T-cell (primary cell): ENCODE results near the gene MAP2K1. TPM values are rescaled to one million over a fixed set of nuclear protein-coding genes. Genes with fewer than 3 reads are reported as not detected.
A peak's percentile ranks its signal among the peaks of the same experiment; 100 is the strongest.

ENCODE experiments used
- ATAC-seq, 4 experiments: fragments of 200-7000 bp in 3 of 4; fragments of 150-1000 bp in 1 of 4; cut with Tn5 transposase; replicated peaks in 1 of 4; 1 replicate in 3 of 4; 2 replicates in 1 of 4; pipeline ENCODE4 v1.10.0; 2021; ENCODE audit warnings: moderate library complexity in 3 of 4, mild to moderate bottlenecking in 2 of 4, moderate number of reproducible peaks in 1 of 4
- CTCF ChIA-PET, 2 donors: fragments of 300-600 bp; sonication (Branson Sonifier 250); formaldehyde crosslinking; loops; one replicate each; lab custom pipeline; 2022; ENCODE audit warnings: antibody characterized with exemption in 2 of 2; lab: Charles Lee
- POLR2A ChIA-PET, 2 donors: fragments of 300-600 bp; sonication (Branson Sonifier 250); formaldehyde crosslinking; loops; one replicate each; lab custom pipeline; 2022; ENCODE audit warnings: antibody characterized with exemption in 2 of 2; lab: Charles Lee
- DNase-seq, 35 experiments: peaks; one replicate each; pipeline versions ENCODE4 v3.0.0 to v3.0.0-alpha.2; 2013 to 2023
- H3K27ac ChIP-seq: one replicate; pipeline ENCODE4 v1.5.1; 2013; ENCODE audit warnings: low read length
- H3K27me3 ChIP-seq, 2 experiments: replicated peaks in 1 of 2; 1 replicate in 1 of 2; 2 replicates in 1 of 2; pipeline versions ENCODE4 v1.6.1 to v1.7.0; 2013; ENCODE audit warnings: low read length in 1 of 2, mixed read lengths in 1 of 2; ENCODE audit not compliant: control insufficient read depth in 2 of 2, insufficient read depth in 2 of 2; ENCODE audit errors: extremely low read depth in 1 of 2
- H3K36me3 ChIP-seq, 2 donors: 1 replicate in 1 of 2; 2 replicates in 1 of 2; pipeline versions ENCODE4 v1.6.1 to v1.7.0; 2013; ENCODE audit warnings: low read length in 1 of 2; ENCODE audit not compliant: control insufficient read depth in 2 of 2, insufficient read depth in 1 of 2; ENCODE audit errors: extremely low read depth in 1 of 2
- H3K4me1 ChIP-seq, 2 experiments: 1 replicate in 1 of 2; 2 replicates in 1 of 2; pipeline versions ENCODE4 v1.6.1 to v1.7.0; 2013; ENCODE audit warnings: low read length in 2 of 2, mixed read lengths in 1 of 2; ENCODE audit not compliant: insufficient read depth in 2 of 2, control insufficient read depth in 1 of 2; ENCODE audit errors: extremely low read depth in 1 of 2
- H3K4me3 ChIP-seq, 2 donors: 1 replicate in 1 of 2; 2 replicates in 1 of 2; pipeline versions ENCODE4 v1.5.1 to v1.7.0; 2013; ENCODE audit warnings: mild to moderate bottlenecking in 2 of 2, low read length in 1 of 2, moderate library complexity in 1 of 2; ENCODE audit not compliant: control insufficient read depth in 1 of 2; ENCODE audit errors: extremely low read depth in 1 of 2
- H3K9me3 ChIP-seq: 2 replicates; pipeline ENCODE4 v1.7.0; 2013
- H3K27ac Mint-ChIP-seq, 2 donors: one replicate each; pipeline ENCODE4 v1.8.0; 2020 to 2021; ENCODE audit warnings: mild to moderate bottlenecking in 2 of 2, mixed read lengths in 2 of 2
- H3K27me3 Mint-ChIP-seq, 2 donors: one replicate each; pipeline ENCODE4 v1.8.0; 2021 to 2022; ENCODE audit warnings: mixed read lengths in 2 of 2
- H3K36me3 Mint-ChIP-seq: one replicate; pipeline ENCODE4 v1.8.0; 2021; ENCODE audit warnings: mixed read lengths
- H3K4me1 Mint-ChIP-seq, 3 donors: one replicate each; pipeline ENCODE4 v1.8.0; 2020 to 2022; ENCODE audit warnings: mixed read lengths in 3 of 3, mild to moderate bottlenecking in 1 of 3
- H3K4me3 Mint-ChIP-seq, 3 donors: one replicate each; pipeline ENCODE4 v1.8.0; 2020 to 2022; ENCODE audit warnings: mild to moderate bottlenecking in 3 of 3, mixed read lengths in 3 of 3, moderate library complexity in 3 of 3
- H3K9me3 Mint-ChIP-seq, 3 donors: one replicate each; pipeline ENCODE4 v1.8.0; 2020 to 2022; ENCODE audit warnings: mixed read lengths in 3 of 3
- WGBS: methylation state at CpG from one replicate; pipeline ENCODE4 v1.1.5; 2013; ENCODE audit warnings: missing lambda C conversion rate; ENCODE audit not compliant: insufficient coverage; 5-methylcytosine and 5-hydroxymethylcytosine counted together
- total RNA-seq, 35 experiments: library from RNA in 6 of 35; stranded (reverse) in 6 of 35; fragments of 120-200 nt in 1 of 35; gene quantifications; one replicate each; pipeline versions ENCODE4 v1.2.1 to v1.2.4 and lab custom pipeline; 2013 to 2026

MAP2K1 gene
- total RNA-seq, 5 donors from 2014 or later (not counting 1 experiment from before 2014, with no cell fraction given) = 38.7 to 62.8 (median 49.4) TPM

- H3K4me3 Mint-ChIP-seq = no peak overlapping the region
- POLR2A ChIA-PET = interaction anchor here (0.6 to 0.7 kb wide), 2 partner anchors 15 to 29 kb away, joined by 3 to 5 read pairs; no protein-coding TSS in a partner anchor
- peaks cover 0 to under 1% (median 0%) of the 10 kb centered on the region in 3 donors for H3K4me1 Mint-ChIP-seq
- no peaks in the 10 kb centered on the region for H3K9me3 ChIP-seq
- no peaks in the 10 kb centered on the region for H3K27me3 ChIP-seq
- H3K27ac Mint-ChIP-seq = peak overlapping the region in 1 of 2 donors; percentile 23
- no peak overlapping the region for H3K27ac ChIP-seq
- CTCF ChIA-PET = no interaction called here
- DNase-seq (no peak), ATAC-seq (no peak)
- H3K27me3 Mint-ChIP-seq = no peaks in the 10 kb centered on the region
- H3K9me3 Mint-ChIP-seq = no peaks in the 10 kb centered on the region
- peaks cover 16 to 73% of the 10 kb centered on the region in 2 donors for H3K36me3 ChIP-seq
- WGBS = 100% methylated on average over 4 of the region's 5 CpGs
- H3K4me1 ChIP-seq = no peaks in the 10 kb centered on the region
- peaks cover 44% of the 10 kb centered on the region for H3K36me3 Mint-ChIP-seq
- H3K4me3 ChIP-seq = no peak overlapping the region
Measured at GRCh38 chr15:66484539-66485112, 97.9 kb downstream of the MAP2K1 start.

- Mint-ChIP-seq H3K27me3 (no peaks in the 10 kb centered on the region), H3K36me3 (peaks cover 46% of the 10 kb centered on the region), H3K27ac (peak overlapping the region in 1 of 2 donors; percentile 22), H3K4me3 (no peak overlapping the region), H3K4me1 (peaks cover 0 to 6% (median 2%) of the 10 kb centered on the region in 3 donors), H3K9me3 (no peaks in the 10 kb centered on the region)
- H3K27ac ChIP-seq = no peak overlapping the region
- no CpG with 5 or more reads among the region's 3 CpGs for WGBS
- H3K36me3 ChIP-seq = peaks cover 15 to 86% of the 10 kb centered on the region in 2 donors
- ChIA-PET CTCF (no interaction called here), POLR2A (no interaction called here)
- no peak for ATAC-seq
- no peak overlapping the region for H3K4me3 ChIP-seq
- H3K27me3 ChIP-seq = no peaks in the 10 kb centered on the region
- no peaks in the 10 kb centered on the region for H3K9me3 ChIP-seq
- H3K4me1 ChIP-seq = no peaks in the 10 kb centered on the region
- no peak for DNase-seq
Measured at GRCh38 chr15:66486887-66487286, 100.2 kb downstream of the MAP2K1 start.

DNA sequence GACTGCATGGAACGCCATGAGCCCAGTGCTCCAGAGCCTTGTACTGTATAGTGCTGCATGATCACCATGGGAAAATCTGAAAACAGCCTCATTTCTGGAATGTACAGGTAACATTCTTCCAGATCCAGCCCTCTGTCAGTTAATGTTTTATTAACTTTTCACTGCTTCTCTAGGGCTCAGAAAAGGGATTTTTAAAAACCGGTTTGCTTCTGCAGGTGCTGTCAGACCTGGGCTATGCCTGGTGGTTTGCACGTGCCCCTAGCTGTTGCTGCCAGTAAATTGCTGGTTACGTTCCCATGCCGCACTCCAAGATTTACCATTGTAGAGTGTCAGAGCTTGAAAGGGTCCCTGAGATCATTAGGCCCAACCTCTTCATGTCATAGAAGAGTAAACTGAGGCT is 101.8 kb downstream of the MAP2K1 start:
- no peak overlapping the region for H3K27ac ChIP-seq
- H3K4me1 ChIP-seq = no peaks in the 10 kb centered on the region
- H3K4me3 ChIP-seq = no peak overlapping the region
- no peaks in the 10 kb centered on the region for H3K9me3 ChIP-seq
- H3K27me3 ChIP-seq = no peaks in the 10 kb centered on the region
- no peaks in the 10 kb centered on the region for H3K9me3 Mint-ChIP-seq
- DNase-seq = no peak
- WGBS = 97% methylated on average over 5 of the region's 5 CpGs
- POLR2A ChIA-PET = no interaction called here
- H3K36me3 Mint-ChIP-seq = peaks cover 45% of the 10 kb centered on the region
- no peak overlapping the region for H3K27ac Mint-ChIP-seq
- no peak overlapping the region for H3K4me3 Mint-ChIP-seq
- CTCF ChIA-PET = no interaction called here
- H3K36me3 ChIP-seq = peaks cover 15 to 85% of the 10 kb centered on the region in 2 donors
- H3K27me3 Mint-ChIP-seq = no peaks in the 10 kb centered on the region
- ATAC-seq = no peak
- peaks cover 0 to 6% (median 2%) of the 10 kb centered on the region in 3 donors for H3K4me1 Mint-ChIP-seq

GRCh38 chr15:66489179-66489791 is 102.6 kb downstream of the MAP2K1 start:
- Mint-ChIP-seq H3K4me3 (no peak overlapping the region), H3K36me3 (peaks cover 50% of the 10 kb centered on the region), H3K9me3 (no peaks in the 10 kb centered on the region), H3K27ac (peak overlapping the region in 1 of 2 donors; percentile 31), H3K4me1 (peaks cover 3 to 10% (median 7%) of the 10 kb centered on the region in 3 donors), H3K27me3 (no peaks in the 10 kb centered on the region)
- no peak overlapping the region for H3K4me3 ChIP-seq
- H3K36me3 ChIP-seq = peaks cover 15 to 92% of the 10 kb centered on the region in 2 donors
- POLR2A ChIA-PET = no interaction called here
- DNase-seq (no peak), ATAC-seq (no peak)
- CTCF ChIA-PET = interaction anchor here in 1 of 2 donors (1.6 kb wide), 1 partner anchor 10 kb away, joined by 6 read pairs; no protein-coding TSS in a partner anchor
- no peak overlapping the region for H3K27ac ChIP-seq
- H3K9me3 ChIP-seq = no peaks in the 10 kb centered on the region
- H3K27me3 ChIP-seq = no peaks in the 10 kb centered on the region
- WGBS = 100% methylated on average over 6 of the region's 6 CpGs
- no peaks in the 10 kb centered on the region for H3K4me1 ChIP-seq

GRCh38 chr15:66491846-66492245 is 105.1 kb downstream of the MAP2K1 start:
- Mint-ChIP-seq H3K9me3 (no peaks in the 10 kb centered on the region), H3K36me3 (peaks cover 53% of the 10 kb centered on the region), H3K27ac (peak overlapping the region in 1 of 2 donors; percentile 44), H3K27me3 (no peaks in the 10 kb centered on the region), H3K4me1 (peaks cover 20 to 32% (median 23%) of the 10 kb centered on the region in 3 donors), H3K4me3 (no peak overlapping the region)
- ChIA-PET POLR2A (interaction anchor here (1.0 to 1.1 kb wide), 2 partner anchors 17 to 19 kb away, joined by 3 to 4 read pairs; no protein-coding TSS in a partner anchor), CTCF (interaction anchor here in 1 of 2 donors (0.5 to 1.3 kb wide), 2 partner anchors 20 to 22 kb away, joined by 5 to 7 read pairs; no protein-coding TSS in a partner anchor)
- 100% methylated on average over 1 of the region's 3 CpGs for WGBS
- Histone ChIP-seq H3K36me3 (peaks cover 15 to 84% of the 10 kb centered on the region in 2 donors), H3K27ac (no peak overlapping the region), H3K4me3 (no peak overlapping the region), H3K9me3 (no peaks in the 10 kb centered on the region), H3K27me3 (no peaks in the 10 kb centered on the region), H3K4me1 (peaks cover under 1 to 14% of the 10 kb centered on the region in 2 experiments)
- ATAC-seq (no peak), DNase-seq (no peak)

DNA sequence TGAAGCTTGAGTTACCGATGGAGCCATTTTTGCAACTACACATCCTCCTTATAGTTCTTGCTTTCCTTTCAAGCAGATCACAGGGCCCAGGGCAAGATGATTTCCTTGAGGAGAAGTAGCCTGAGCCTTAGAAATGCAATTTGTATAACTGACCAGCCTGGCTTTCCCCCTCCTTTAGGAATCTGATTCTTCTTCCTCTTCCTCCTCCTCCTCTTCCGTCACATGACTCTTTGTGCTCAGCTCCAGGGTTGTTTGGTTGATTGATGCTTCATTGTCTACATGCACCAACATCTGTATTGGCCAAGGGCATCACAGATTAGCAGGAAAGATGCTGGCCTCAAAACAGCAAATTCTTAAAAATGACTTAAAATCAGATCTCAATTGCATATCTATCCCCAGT is 107.5 kb downstream of the MAP2K1 start:
- ChIA-PET POLR2A (interaction anchor here in 1 of 2 donors (0.7 kb wide), 1 partner anchor 928 kb away, joined by 3 read pairs; no protein-coding TSS in a partner anchor), CTCF (interaction anchor here in 1 of 2 donors (0.5 kb wide), 1 partner anchor 376 kb away, joined by 3 read pairs; no protein-coding TSS in a partner anchor)
- Mint-ChIP-seq H3K36me3 (peaks cover 51% of the 10 kb centered on the region), H3K4me1 (peaks cover 41 to 53% (median 43%) of the 10 kb centered on the region in 3 donors), H3K4me3 (no peak overlapping the region), H3K27ac (peak overlapping the region in 1 of 2 donors; percentile 12), H3K9me3 (no peaks in the 10 kb centered on the region), H3K27me3 (no peaks in the 10 kb centered on the region)
- no peaks in the 10 kb centered on the region for H3K9me3 ChIP-seq
- H3K4me1 ChIP-seq = peaks cover 7 to 29% of the 10 kb centered on the region in 2 experiments
- no peaks in the 10 kb centered on the region for H3K27me3 ChIP-seq
- H3K27ac ChIP-seq = no peak overlapping the region
- no peak overlapping the region for H3K4me3 ChIP-seq
- WGBS = no CpG with 5 or more reads among the region's 2 CpGs
- DNase-seq = no peak
- H3K36me3 ChIP-seq = peaks cover 8 to 74% of the 10 kb centered on the region in 2 donors
- no peak for ATAC-seq
